Hematopoietic multipotent progenitor cell treated with erythropoietin and hydrocortisone succinate and interleukin-3 and kit ligand, for 6 days (in vitro differentiated cells): ENCODE data around the gene P2RX7.
"Not testable (repeated sequence)": the region's sequence is repeated elsewhere in the genome, so short reads cannot be mapped to it uniquely, and the experiment has no call there.

Experiments
- DNase-seq: peaks from one replicate; pipeline ENCODE4 v3.0.0-alpha.2; 2015

The P2RX7 gene

DNA sequence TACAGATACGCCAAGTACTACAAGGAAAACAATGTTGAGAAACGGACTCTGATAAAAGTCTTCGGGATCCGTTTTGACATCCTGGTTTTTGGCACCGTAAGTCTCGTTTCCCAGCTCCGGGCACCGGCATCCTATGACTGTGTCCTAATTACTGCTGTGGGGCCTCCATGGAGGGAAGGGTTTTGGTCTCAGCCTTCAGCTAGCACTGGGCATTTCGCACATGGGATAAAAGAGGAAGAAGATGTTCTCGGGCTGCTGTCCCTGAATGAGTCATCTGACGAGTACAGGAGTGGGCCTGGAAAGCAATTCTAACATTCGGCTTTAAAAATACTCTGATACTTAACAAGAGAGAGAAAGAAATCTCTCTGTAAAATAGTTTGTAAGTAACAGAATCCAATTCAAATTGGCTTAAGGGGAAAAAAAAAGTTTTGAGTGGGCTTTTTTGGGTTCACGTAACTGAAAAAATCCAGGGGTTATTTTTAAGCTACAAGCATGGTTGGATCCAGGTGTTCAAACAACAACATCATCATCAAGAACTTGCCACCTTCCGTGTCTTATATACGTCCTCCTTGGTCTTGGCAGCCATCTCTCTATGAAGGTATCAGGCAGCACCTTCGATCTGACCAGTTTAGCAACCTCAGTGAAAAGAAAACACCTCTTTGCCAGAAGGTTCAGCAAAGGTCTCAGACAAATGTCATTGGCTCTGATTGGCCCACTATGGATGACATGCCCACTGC is 42.9 kb downstream of the P2RX7 start:
- peak; percentile 46 for DNase-seq

DNA sequence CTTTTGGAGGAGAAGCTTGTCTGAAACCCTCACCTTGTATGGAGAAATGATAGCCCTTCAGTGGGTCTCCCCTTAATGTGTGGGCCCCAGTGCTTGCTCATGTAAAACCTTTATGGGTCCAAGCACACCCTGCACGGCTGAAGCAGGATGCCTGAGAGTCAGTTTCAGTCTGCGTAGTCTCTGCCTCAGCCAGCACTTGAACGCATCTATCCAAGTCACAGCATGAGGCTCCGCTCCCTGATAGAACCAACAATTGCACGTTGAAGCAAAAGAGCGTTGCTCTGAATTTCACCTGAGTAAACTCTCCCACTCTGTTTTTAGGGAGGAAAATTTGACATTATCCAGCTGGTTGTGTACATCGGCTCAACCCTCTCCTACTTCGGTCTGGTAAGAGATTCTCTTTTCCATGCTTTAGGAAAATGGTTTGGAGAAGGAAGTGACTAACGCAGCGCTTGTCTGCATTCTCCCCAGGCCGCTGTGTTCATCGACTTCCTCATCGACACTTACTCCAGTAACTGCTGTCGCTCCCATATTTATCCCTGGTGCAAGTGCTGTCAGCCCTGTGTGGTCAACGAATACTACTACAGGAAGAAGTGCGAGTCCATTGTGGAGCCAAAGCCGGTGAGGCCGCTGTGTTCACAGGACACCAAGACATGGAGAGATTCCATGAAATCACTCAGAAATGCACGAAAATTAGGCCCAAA is 44.3 kb downstream of the P2RX7 start:
- DNase-seq = no peak

DNA sequence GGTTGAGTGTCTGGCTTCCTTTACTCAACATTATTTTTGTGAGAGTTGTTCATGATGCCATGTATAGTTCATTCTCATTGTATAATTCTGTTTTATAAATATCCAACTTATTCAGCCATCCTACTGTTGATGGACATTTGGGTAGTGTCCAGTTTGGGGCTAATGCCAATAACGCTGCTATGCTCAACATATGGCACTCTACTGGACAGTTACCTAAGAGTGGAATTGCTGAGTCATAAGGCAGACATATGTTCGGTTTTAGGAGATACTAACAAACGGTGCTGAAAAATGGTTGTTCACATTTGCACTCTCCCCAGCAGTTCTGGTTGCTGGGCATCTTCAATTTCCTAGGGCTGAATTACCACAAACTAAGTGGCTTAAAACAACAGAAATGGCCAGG is 48.5 kb downstream of the P2RX7 start:
- DNase-seq = no peak

DNA sequence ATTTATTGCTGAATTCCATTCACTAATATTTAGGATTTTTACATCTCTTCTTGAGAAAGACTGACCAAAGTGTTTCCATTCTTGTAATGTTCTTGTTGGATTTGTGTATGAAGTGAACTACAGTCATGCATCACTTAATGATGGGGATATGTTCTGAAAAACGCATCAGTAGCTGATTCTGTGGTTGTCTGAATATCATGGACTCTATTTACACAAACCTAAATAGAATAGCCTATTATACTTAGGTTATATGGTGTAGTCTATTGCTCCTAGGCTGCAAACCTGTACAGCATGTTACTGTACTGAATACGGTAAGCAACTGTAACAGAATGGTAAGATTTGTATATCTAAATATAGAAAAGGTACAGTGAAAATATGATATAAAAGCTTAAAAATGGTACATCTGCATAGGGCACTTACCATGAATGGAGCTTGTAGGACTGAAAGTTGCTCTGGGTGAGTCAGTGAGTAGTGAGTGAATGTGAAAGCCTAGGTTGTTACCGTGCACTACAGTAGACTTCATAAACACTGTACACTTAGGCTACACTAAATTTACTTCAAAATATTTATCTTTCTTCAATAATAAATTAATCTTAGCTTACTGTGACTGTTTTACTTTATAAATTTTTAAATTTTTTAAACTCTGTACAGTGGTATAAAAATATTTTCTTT is 49.7 kb downstream of the P2RX7 start:
- no peak for DNase-seq

DNA sequence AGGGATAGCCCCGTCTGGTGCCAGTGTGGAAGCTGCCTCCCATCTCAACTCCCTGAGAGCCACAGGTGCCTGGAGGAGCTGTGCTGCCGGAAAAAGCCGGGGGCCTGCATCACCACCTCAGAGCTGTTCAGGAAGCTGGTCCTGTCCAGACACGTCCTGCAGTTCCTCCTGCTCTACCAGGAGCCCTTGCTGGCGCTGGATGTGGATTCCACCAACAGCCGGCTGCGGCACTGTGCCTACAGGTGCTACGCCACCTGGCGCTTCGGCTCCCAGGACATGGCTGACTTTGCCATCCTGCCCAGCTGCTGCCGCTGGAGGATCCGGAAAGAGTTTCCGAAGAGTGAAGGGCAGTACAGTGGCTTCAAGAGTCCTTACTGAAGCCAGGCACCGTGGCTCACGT is 51.7 kb downstream of the P2RX7 start:
- no peak for DNase-seq

DNA sequence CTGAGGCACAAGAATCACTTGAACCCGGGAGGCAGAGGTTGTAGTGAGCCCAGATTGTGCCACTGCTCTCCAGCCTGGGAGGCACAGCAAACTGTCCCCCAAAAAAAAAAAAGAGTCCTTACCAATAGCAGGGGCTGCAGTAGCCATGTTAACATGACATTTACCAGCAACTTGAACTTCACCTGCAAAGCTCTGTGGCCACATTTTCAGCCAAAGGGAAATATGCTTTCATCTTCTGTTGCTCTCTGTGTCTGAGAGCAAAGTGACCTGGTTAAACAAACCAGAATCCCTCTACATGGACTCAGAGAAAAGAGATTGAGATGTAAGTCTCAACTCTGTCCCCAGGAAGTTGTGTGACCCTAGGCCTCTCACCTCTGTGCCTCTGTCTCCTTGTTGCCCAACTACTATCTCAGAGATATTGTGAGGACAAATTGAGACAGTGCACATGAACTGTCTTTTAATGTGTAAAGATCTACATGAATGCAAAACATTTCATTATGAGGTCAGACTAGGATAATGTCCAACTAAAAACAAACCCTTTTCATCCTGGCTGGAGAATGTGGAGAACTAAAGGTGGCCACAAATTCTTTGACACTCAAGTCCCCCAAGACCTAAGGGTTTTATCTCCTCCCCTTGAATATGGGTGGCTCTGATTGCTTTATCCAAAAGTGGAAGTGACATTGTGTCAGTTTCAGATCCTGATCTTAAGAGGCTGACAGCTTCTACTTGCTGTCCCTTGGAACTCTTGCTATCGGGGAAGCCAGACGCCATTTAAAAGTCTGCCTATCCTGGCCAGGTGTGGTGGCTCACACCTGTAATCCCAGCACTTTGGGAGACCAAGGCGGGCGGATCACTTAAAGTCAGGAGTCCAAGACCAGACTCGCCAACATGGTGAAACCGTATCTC is 52.6 kb downstream of the P2RX7 start:
- peak; percentile 21 for DNase-seq

DNA sequence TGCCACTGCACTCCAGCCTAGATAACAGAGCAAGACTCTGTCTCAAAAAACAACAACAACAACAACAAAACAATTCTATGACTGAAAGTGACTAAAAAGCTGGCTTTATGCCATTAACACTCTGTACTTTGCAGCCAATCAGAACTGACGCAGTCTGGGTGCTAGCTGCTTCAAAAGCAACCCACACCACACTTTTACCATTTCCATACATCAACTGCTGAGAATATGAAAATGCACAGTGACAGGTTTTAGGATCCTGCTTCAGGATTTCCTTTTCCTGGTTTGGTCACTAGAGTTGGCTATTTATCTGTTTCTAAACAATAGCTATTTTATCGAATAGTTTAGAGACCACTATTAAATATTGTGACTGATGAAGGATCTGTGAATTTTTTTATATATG is 54.1 kb downstream of the P2RX7 start:
- DNase-seq = no peak

DNA sequence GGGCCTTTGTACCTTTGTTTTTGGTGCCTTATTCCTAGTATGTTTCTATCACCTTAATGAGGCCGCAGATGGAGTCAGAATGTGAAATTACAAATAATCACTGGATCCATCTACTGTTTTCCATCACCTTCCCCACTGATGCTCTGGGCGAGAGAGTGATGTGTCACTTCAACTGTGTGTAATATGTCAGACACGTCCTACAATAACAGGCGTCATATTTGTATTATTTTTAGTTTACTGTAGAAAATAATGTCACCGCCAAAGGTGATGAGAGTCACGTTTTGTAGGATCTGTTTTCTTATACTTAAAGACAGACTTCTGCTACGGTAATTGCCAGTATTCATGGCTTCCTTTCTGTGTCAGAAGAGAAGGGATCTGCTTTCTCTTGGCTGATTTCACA is 54.8 kb downstream of the P2RX7 start:
- DNase-seq = no peak

DNA sequence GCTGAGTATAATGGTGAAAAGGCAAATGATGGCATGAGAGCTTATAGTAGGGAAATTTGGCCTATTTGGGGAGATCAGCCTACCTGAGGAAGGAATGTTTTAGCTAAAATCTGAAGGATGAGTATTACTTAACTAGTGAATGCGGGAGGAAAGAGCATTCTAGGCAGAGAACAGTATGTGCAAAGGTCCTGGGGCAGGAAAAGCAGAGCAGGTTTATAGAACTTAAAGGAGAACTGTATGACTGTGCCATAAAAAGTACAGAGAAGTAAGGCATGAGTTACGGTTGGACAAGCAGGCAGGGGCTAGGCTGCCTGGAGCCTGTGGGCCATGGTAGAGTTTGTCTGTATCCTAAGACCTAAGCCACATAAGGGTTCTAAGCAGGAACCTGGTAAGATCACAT is 55.6 kb downstream of the P2RX7 start:
- no peak for DNase-seq

DNA sequence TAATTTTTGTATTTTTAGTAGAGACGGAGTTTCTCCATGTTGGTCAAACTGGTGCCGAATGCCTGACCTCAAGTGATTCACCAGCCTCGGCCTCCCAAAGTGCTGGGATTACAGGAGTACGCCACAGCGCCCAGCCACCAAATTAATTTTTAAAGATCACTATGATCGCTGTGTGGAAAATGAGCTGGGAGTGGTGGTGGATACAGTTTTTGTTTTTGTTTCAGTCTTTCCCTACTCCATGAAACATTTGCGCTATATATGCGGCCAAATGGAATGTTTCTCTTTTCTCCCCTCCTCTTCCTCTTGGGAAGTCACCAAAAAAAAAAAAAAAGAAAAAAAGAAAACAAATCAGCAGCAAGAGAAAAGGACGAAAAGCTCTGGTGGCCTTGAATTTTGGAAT is 56.5 kb downstream of the P2RX7 start:
- no peak for DNase-seq

DNA sequence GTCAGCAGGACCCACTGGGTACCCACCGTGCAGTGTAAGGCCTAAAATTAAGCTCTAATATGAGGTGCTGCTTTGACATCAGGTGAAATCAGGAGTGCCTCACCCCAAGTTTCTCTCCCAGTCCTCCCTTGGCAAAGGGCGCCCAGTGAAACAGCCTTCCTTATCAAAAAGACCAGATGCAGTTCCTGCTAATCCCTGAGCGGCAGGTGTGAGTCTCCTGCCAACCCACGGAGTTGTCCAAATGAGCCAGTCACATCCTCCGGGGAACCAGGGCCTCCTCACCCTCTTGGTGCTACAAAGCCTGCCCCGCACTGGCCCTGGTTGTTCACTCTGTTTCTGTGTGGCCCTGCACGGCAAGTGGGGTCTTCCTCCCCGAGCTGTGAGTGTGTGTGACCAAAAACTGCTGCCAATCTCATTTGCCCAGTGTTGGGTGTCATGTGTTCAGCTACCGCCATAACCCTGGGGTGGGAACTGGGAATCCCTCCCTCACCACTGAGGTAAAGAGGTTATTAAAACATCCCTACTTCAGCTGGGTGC is 57.0 kb downstream of the P2RX7 start:
- peak; percentile 84 for DNase-seq

DNA sequence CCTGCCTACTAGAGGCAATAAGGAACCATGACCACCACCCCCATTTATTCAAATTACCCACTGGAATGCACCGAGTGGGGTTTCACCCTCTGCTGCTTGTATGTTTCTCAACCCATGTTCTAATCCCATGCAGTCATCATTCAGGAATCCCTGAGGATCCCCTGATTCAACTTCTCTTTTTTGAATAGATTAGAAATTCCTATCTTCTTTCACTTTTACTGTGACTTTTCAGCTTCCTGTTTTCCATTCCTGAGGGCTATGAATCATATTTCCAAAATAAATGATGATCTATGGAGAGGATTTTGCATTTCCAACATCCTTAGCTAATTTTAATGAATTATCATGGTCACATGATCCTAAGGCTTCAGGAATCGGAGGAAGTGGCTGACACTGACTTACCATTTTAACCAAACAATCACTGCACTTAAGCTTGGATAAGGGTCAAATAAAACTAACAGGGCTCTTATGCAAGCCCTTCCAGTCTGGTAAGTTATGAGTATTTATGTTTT is 57.9 kb downstream of the P2RX7 start:
- DNase-seq = no peak

DNA sequence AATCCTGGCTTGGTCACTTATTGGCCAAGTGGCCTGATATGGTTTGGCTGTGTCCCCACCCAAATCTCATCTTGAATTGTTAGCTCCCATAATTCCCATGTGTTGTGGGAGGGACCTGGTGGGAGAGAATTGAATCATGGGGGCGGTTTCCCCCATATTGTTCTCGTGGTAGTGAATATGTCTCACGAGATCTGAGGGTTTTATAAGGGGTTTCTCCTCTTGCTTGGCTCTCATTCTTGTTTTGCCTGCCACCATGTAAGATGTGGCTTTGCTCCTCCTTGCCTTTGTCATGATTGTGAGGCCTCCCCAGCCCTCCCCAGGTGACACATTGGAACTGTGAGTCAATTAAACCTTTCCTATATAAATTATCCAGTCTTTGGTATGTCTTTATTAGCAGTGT is 58.5 kb downstream of the P2RX7 start:
- DNase-seq = no peak

DNA sequence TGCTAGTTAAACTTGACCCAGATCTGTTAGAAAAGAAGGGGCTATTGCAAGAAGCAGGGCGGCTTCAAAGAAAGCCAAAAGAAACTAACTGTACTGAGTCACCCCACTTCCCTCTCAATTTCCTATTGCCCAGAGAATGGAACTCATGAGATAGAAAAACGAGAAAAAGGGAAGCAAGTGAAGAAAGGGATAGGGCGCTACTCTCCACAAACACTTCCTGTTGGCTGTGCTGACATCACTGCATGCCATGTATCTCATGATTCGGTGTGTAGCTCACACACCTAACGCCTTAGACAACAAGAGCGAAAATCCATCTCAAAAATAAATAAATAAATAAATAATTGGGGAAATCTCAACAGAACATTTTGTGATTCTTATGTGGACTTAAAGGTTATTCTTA is 64.2 kb downstream of the P2RX7 start:
- DNase-seq = peak; percentile 72

DNA sequence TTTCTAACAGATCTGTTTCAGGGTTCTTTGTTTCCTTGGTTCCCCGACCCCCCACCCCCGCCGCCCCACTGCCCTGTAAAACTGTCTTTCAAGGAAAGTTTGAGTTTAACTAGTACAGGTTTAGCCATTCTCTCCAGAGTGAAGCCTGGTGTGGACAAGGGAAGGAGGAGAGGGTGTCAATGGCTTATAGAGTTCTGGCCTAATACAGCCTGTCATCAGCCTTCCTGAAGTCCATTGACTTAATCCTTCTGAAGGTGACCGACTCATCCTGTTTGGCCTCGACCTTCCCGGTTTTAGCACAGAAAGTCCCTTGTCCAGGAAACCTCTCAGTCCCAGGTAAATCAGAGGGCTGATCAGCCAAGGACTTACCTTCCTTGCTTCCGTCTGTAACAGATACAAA is 66.3 kb downstream of the P2RX7 start:
- DNase-seq = no peak

DNA sequence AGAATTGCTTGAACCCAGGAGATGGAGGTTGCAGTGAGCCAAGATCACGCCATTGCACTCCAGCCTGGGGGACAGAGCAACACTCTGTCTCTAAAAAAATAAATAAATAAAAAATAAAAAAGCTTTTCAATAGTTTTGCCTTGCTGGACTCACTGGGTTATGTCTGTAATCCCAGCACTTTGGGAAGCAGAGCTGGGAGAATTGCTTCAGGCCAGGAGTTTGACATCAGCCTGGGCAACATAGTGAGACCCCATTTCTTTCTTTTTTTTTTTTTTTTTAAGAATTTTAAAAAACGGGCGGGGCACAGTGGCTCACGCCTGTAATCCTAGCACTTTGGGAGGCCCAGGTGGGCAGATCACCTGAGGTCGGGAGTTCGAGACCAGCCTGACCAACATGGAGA is 68.5 kb downstream of the P2RX7 start:
- DNase-seq = not testable (repeated sequence)

DNA sequence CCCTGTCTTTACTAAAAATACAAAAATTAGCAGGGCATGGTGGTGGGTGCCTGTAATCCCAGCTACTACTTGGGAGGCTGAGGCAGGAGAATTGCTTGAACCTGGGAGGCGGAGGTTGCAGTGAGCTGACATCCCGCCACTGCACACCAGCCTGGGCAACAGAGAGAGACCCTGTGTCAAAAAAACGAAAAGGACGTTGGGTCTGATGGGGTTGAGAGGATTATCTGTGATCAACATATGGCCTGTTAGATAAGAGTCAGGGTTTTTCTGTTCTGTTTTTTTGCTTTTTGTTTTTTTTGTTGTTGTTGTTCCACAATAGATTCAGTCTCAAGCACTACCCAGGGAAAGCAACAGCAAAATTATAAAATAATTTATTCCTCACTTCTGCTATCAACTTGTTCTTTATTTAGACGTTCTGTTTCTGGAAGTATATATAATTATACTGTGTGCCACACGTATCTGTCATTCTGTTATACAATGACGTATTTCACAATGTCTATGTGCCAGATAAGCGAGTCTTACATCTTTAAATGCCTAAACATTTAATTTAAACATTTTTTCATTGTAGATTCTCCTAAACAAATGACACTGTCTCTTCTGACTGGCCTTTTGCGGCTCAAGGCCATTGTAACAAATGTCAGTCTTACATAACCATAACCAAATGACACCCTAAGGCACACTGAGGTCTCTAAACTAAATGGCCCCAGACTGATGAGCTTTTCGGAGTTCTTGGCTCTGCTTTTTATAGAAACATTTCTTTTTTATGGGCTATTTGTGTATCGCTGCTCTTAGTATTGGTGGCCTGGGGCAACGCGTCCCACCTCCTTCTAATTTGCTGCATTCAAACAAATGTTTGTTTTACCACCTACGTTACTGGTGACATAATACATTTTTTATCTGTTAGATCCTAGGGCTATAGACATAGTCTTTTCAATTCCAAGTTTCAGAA is 70.0 kb downstream of the P2RX7 start:
- peak; percentile 86 for DNase-seq

DNA sequence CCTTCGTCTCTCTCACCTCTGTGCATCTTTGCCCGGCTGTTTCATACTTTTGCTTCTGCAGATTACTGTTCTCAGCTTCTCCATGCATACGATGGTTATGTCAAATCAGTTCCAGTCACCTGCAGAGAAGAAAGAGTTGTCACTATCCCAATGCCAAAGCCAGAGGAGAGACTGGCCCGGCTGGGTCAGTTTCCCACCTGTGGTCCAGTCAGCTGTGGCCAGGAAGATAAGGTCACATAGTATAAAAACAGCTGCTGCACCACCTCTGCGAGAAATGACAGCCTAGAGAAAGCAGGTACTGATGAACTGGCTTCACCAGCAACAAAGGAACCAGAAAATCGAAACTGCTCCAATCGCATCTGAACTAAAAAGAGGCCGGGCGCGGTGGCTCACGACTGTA is 70.8 kb downstream of the P2RX7 start:
- DNase-seq = no peak

DNA sequence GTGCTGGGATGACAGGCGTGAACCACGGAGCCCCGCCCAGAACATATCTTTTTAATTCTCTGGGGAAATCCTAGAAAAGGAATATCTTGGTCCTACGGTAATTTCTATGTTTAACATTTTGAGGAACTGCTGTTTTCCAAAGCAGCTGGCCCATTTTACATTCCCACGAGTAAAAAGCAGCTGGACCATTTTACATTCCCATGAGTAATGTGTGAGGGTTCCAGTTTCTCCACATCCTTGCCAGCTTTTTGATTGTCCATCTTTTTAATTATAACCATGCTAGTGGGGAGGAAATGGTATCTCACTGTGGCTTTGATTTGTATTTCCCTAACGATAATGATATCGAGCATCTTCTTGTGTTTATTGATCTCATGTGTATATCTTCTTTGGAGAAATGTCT is 72.8 kb downstream of the P2RX7 start:
- no peak for DNase-seq

DNA sequence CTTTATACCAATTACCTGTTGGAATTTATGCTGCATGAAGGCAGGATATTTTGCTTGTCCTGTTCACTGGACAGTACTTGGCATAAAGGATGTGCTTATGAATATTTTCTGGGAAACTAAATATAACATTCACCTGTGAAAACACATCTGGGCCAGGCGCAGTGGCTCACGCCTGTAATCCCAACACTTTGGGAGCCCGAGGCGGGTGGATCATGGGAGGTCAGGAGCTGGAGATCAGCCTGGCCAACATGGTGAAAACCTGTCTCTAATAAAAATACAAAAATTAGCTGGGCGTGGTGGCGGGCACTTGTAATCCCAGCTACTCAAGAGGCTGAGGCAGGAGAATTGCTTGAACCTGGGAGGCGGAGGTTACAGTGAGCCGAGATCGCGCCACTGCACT is 75.9 kb downstream of the P2RX7 start:
- not testable (repeated sequence) for DNase-seq

DNA sequence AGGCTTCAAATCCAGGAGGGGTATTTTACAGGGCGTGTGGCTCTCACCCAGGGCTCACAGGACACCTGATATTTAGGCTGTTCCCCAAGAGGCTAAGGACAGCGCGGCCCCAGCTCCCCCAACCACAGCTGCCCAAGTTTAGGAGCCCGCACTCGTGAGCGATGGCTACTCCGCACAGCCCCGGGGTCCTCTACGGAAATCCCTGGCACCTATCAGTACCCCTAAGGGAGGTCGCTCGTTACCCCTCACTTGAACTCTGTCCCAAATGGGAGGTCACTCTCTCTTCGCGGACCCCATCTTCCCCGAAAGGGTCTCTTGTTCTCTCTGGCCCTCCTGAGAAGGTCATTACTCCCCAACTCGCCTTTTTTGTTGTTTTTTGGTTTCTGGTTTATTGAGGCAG is 76.5 kb downstream of the P2RX7 start:
- no peak for DNase-seq
